SW 1271 (cell line): ENCODE results near the gene ARSB.
"Not testable (repeated sequence)": the region's sequence is repeated elsewhere in the genome, so short reads cannot be mapped to it uniquely, and the experiment has no call there.

ENCODE experiments used
- DNase-seq, 2 experiments: peaks; one replicate each; lab custom pipeline; 2025; lab: John Stamatoyannopoulos, UW

ARSB gene

DNA sequence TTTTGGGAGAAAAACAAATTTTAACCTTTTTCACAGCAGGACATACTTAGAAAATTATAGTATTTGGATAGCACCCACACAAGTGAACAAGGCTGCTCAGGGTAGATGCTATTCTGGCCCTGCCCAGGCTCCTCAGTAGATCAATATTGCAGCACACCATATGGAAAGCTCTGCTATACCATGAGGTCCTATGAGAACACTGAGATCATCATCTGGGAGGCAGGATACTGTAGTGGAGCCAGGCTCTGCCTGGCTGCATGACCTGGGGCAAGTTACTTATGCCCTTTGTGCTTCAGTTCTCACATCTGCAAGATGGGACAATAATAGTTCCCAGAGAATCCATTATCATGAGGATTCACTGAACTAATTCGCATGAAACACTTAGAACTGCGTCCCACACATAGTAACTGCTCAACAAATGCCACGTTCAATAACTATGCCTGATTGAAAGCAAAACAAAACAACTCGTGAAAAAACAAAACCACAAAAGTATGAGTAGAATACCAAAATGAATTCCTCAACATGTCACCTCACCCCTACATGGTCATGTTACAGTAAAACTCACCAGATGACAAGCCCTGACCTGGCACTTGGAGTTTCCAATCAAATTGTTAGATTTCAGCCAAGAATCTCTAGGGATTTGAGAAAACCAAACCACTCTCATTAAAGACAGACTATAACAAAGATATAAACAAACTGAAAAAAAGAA lies 31.9 kb downstream of the ARSB start:
- no peak for DNase-seq

GRCh38 chr5:78930721-78931120 lies 54.4 kb downstream of the ARSB start:
- DNase-seq = no peak

GRCh38 chr5:78929833-78930232 lies 55.3 kb downstream of the ARSB start:
- no peak for DNase-seq

DNA sequence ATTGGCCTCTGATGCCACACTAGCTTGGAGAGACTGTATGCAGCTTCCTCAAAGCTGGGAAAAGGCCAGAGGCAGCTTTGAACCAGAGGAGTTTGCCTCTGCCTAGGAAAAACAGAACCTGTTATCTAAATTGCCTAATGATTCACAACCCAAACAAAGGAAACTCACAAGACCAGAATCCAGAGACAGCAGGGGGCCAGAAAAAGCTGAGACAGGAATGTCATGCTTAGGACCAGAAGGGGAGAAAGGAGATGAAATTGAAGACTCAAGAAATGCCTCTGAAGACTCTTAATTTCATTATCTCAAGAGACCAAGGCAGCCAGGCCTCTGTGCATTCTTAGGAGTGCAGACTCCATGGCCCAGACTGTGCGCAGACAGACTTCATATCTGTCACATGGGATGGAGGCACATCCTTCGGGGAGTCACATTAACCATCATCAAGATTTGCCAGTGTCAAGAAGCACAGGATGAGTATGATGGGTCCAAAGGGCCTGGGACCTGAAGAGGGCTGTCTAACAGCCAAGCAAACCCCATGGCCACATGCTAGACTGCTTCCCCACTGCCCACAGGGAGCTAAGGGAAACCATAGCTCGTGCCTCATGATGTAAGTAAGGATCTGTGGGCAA lies 57.3 kb downstream of the ARSB start:
- DNase-seq = peak in 1 of 2 experiments; percentile 51

- DNase-seq = no peak
Measured at GRCh38 chr5:78926252-78926651, 58.9 kb downstream of the ARSB start.

DNA sequence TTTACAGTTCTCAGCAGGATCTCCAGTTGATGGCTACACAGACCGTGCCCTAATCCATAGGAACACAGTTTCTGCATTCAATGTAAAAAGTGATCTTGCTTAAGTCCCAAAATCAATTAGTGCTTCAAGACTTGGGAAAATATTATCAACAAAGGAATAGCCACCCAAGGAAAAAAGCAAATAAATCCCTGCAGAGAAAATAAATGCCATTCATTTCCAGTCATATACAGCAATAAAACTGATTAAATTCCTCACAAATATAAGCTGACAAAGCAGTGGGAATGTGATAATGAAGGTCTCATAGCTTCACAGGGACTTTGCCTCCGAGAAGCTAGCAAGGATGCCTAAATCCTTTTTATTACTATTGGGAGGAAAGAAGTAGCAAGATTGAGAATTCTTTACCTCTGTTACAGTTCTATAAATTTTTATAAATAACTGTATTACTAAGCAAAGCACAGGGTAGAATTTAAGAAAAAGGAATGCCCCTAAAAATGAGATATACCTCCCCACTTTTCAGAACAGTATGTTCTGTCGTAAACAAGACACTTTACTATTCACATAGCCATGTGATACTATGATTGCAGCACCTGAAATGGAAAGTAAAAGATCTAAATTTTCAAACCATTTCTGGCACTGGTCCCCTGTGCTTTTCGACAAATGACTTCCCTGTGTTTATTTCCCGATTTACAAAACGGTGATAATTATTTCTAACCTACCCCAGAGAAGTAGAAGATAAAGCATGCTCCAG lies 59.8 kb downstream of the ARSB start:
- DNase-seq = no peak

DNA sequence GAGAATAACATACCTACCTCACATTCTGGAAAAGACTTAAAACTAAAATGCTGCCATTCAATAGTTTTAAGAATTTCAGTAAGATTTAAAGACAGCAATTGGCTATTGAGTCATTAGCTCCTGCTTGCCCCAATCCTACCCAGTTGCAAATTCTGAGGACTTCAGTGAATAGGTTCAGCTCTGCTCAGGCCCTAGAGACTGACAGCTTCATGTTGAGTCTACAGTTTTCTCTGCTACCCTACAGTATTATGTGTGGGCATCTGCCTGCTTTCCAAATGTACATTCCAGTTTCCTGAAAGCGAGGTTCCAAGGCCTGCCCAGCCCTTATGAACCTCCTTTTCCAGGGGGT lies 61.5 kb downstream of the ARSB start:
- no peak for DNase-seq

DNA sequence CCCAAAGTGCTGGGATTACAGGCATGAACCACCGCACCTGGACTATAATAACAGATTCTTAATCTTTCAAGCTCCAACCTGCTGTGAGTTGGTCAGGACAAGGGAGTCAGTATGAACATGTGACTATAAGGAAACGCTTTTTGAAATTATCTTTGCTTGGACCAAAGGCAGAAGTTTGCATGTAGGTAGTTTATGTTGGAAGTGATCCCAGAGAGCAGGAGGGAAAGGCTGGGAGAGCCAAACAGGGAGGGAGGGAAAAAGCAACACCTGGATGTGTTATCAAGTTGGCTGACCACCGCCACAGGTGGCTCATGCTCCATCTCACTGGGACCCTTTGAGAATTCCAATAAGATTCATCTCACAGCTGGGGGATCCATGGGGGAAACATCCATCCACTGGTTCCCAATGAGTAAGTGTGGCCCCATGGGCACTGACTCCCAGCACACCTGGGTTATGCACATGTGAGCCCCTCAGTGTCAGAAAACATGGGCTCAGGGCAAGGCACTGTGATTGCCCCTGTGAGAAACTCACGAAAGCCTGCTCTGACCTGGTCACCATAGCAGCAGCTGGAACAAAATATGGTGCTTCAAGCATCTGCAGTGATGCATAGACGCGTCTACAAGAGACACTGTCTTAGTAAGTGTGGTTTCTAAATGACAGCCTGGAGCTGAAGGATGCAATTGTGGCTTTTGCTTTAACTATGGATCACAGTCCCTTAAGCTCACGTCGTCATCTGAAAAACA lies 62.1 kb downstream of the ARSB start:
- no peak for DNase-seq

- DNase-seq = peak; percentile 11 to 14
Measured at GRCh38 chr5:78920604-78921003, 64.5 kb downstream of the ARSB start.

DNA sequence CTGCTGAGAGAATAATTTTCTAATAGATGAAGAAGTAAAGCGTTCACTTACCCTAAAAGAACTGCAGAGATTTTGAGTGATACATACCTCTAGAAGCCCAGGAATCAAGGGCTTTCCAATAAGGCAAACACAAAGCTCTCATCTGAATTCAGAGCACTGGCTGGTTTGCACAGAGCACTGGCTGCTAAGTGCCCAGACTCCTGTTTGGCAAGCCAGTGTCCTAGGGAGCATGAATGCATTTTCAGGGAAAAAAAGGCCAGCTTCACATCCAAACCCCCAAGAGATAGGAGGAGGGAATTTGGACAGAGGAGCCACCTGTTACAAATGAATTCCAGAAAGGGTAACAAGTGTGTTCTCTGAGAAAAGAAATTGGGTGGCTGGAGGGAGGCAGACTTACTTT lies 65.3 kb downstream of the ARSB start:
- DNase-seq = no peak

DNA sequence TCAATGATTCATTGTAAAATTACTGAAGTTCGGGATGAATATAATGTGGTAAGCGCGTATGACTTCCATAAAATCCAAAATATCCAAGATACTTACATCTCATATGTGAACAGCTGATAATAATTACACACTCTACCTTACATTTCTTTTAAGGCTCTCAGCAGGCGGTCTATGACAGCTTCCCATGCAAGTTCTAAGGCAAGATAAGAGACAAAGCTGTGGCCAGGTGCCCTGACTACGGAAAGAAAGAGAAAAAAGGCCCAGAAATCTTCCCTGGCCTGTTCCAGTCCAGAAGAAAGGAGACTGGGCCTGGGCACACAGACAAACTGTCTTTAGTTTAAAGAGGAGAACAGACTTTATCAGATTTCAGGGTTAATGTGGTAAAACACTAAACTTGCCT lies 69.1 kb downstream of the ARSB start:
- DNase-seq = no peak

GRCh38 chr5:78915170-78915569 lies 69.9 kb downstream of the ARSB start:
- DNase-seq = no peak

- DNase-seq = no peak
Measured at GRCh38 chr5:78912811-78913210, 72.3 kb downstream of the ARSB start.

- no peak for DNase-seq
Measured at GRCh38 chr5:78912085-78912771, 72.9 kb downstream of the ARSB start.

- DNase-seq = not testable (repeated sequence)
Measured at GRCh38 chr5:78909224-78909983, 75.7 kb downstream of the ARSB start.

DNA sequence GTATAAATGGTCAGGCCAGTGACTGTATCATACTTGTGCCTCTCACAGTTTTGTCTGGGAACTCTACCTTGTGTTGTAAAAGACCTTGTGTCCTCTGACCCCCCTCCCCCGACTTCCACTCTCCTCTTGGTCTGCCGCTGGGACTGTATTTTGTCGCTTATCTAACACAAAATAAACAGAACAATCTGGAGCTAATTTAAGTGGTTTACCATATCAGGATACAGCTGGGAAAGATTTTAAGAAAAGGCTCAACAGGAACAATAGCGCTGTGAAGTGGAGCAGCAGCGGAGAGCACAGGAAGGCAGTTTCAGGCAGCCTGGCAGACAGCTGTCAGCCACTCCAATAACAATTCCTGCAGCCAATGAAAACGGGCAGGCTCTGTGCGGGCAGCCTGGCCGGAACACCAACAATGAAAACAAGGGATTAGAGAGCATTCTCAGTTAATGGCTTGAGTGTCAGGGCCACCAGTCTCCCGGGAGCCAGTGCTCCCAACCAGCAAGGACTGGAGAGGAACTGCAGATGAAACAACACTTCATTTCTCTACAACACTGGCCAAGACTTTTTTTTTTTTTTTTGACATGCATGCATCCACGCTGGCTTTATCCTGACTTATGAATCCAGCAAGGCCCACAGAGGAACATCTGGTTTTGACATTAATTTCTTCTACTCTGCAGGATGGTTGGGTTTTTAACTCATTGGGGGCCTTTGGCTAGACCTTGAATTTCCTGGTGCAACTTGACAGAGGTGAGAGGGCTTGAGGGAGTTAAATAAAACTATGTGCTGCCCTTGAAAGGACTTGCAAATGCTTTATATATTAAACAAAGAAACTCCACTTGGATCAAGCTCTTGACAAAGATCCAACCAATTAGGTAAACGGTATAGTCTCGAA lies 76.7 kb downstream of the ARSB start:
- no peak for DNase-seq

DNA sequence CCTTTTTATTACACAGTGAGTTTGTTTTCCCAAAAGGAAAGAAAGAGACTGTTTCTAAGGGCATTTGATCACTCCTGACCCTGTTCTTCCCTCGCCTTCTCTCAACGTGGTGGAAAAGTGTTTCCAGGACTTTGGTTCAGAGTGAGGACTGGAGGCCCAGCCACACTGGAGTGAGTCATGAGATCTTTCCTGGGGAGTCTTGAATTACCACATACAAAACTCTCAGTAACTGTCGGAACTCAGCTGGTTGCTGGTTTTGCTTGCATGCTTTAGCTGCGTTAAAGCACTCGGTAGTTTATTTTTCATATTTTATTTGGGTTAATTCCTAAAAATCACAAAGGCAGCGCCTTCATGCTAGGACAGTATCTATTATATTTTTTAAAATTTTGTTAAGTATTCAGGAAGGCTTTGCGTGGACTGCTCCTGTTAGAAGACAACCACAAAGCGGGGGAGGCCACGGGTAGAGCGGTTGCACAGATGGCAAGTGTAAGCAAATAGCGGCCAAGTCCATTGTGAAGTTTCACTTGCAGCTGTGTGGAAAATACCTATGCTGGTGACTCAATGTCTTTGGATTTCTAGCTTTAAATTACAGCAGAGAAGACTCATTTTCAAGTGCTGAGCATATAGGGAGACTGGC lies 77.7 kb downstream of the ARSB start:
- DNase-seq = no peak

DNA sequence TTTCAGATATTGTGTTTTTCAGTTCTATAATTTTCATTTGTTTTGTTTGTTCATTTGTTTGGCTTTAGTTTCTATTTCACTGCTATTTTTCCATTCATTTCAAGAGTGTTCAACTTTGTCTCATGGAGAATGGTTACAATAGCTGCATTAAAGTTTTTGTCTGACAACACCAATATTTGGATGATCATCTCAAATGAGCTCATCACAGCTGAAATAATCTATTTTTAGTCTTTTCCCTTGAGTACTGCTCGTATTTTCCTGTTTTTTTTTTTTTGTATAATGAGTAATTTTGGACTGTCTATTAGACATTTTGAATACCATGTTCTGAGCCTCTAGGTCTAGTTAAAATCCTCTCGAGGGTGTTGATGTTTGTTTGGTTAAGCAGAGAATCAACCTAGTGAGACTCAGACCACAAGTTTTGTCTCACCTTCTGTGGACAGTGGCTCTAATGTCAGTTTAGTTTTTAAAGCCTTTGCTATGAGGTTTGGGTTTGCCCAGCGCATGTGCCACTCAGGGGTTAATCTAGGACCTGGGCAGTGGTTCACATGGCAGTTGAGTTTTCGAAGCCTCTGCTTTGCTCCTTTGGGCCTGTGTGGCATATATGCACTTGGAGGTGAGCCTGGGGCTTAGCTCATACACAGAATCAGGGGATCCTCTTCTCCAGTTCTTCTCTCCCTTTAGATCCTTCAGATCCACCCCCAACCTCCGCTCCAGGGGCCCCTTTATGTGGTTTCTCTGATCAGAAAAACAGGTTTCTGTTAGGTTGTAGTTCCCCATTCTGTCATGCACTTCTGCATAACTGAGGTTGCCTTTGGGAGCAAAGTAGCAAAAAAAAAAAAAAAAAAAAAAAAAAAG lies 79.8 kb downstream of the ARSB start:
- no peak for DNase-seq

- DNase-seq = no peak
Measured at GRCh38 chr5:78903861-78904260, 81.2 kb downstream of the ARSB start.
